Activated naive CD8-positive, alpha-beta T cell (primary cell): ENCODE measurements around the gene MFSD6.
"Not testable (repeated sequence)": the region's sequence is repeated elsewhere in the genome, so short reads cannot be mapped to it uniquely, and the experiment has no call there.

Source experiments
- H3K27ac Mint-ChIP-seq: one replicate; pipeline ENCODE4 v1.8.0; 2021; ENCODE audit warnings: mixed read lengths
- H3K27me3 Mint-ChIP-seq: one replicate; pipeline ENCODE4 v1.8.0; 2021; ENCODE audit warnings: mixed read lengths
- H3K36me3 Mint-ChIP-seq: one replicate; pipeline ENCODE4 v1.8.0; 2021; ENCODE audit warnings: mixed read lengths
- H3K4me1 Mint-ChIP-seq: one replicate; pipeline ENCODE4 v1.8.0; 2021; ENCODE audit warnings: low read depth, mixed read lengths
- H3K4me3 Mint-ChIP-seq: one replicate; pipeline ENCODE4 v1.8.0; 2021; ENCODE audit warnings: mild to moderate bottlenecking, mixed read lengths
- H3K9me3 Mint-ChIP-seq: one replicate; pipeline ENCODE4 v1.8.0; 2021; ENCODE audit warnings: low read depth, mixed read lengths

The MFSD6 gene

DNA sequence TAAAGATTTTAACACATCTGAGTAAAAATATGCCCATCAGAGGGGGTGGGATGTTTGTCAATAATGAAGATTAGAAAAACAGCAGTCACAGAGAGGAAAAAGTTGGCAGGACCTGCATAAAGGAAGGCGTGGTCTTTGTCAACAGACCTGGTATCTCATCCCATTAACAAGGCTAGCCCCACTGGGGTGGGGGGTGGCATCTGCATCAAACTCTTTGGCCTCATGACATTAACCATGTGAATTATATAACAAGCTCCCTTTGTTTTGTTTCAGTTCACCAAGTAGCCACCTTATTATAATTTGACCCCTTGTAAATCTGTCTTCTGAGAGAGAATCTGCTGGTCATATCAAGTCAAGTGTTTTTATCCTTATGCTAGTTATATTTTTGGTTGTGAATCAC is 97.5 kb downstream of the MFSD6 start:
- peak overlapping the region; percentile 89 for H3K27ac Mint-ChIP-seq
- H3K36me3 Mint-ChIP-seq, result peaks cover 6% of the 10 kb centered on the region
- no peaks in the 10 kb centered on the region for H3K27me3 Mint-ChIP-seq
- H3K4me1 Mint-ChIP-seq, result peaks cover 27% of the 10 kb centered on the region
- no peaks in the 10 kb centered on the region for H3K9me3 Mint-ChIP-seq
- H3K4me3 Mint-ChIP-seq, result no peak overlapping the region

- no peaks in the 10 kb centered on the region for H3K9me3 Mint-ChIP-seq
- H3K27me3 Mint-ChIP-seq, result no peaks in the 10 kb centered on the region
- H3K36me3 Mint-ChIP-seq, result peaks cover 7% of the 10 kb centered on the region
- peak overlapping the region; percentile 89 for H3K27ac Mint-ChIP-seq
- H3K4me1 Mint-ChIP-seq, result peaks cover 20% of the 10 kb centered on the region
- no peak overlapping the region for H3K4me3 Mint-ChIP-seq
Observed at GRCh38 chr2:190506666-190507065, 98.5 kb downstream of the MFSD6 start.

- peaks cover 16% of the 10 kb centered on the region for H3K4me1 Mint-ChIP-seq
- H3K4me3 Mint-ChIP-seq, result no peak overlapping the region
- peak overlapping the region; percentile 78 for H3K27ac Mint-ChIP-seq
- H3K27me3 Mint-ChIP-seq, result no peaks in the 10 kb centered on the region
- H3K36me3 Mint-ChIP-seq, result peaks cover 7% of the 10 kb centered on the region
- no peaks in the 10 kb centered on the region for H3K9me3 Mint-ChIP-seq
Observed at GRCh38 chr2:190507135-190507534, 99.0 kb downstream of the MFSD6 start.

- Mint-ChIP-seq H3K4me1 (peaks cover 23% of the 10 kb centered on the region), H3K27ac (peak overlapping the region; percentile 13)
- H3K27me3 Mint-ChIP-seq, H3K4me3 Mint-ChIP-seq, H3K9me3 Mint-ChIP-seq, H3K36me3 Mint-ChIP-seq: not testable (repeated sequence)
Observed at GRCh38 chr2:190509895-190510294, 101.7 kb downstream of the MFSD6 start.

DNA sequence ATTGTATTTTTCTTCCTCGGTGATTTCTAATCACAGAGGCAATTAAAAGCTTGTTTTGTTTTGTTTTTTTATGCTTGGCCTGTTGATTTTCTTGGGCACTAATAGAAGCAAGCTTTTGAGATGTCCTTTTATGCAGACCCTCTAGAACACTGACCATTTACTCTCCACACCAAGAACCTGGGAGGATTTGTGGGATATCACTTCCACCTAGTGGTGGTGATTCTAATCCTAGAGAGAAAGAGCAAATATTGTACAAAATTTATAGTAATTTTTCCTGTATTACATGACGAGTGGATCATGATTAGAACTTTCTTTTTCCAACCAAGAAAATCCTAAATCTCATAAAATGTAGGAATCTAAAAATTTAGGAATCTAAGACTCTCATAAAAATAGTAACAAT is 102.9 kb downstream of the MFSD6 start:
- no peak overlapping the region for H3K27ac Mint-ChIP-seq
- no peaks in the 10 kb centered on the region for H3K9me3 Mint-ChIP-seq
- no peak overlapping the region for H3K4me3 Mint-ChIP-seq
- H3K36me3 Mint-ChIP-seq, result peaks cover 7% of the 10 kb centered on the region
- peaks cover 29% of the 10 kb centered on the region for H3K4me1 Mint-ChIP-seq
- H3K27me3 Mint-ChIP-seq, result no peaks in the 10 kb centered on the region

GRCh38 chr2:190512539-190513095 is 104.5 kb downstream of the MFSD6 start:
- Mint-ChIP-seq H3K4me3 (no peak overlapping the region), H3K27ac (no peak overlapping the region), H3K36me3 (peaks cover 9% of the 10 kb centered on the region), H3K9me3 (no peaks in the 10 kb centered on the region), H3K27me3 (no peaks in the 10 kb centered on the region), H3K4me1 (peaks cover 34% of the 10 kb centered on the region)

GRCh38 chr2:190513877-190514276 is 105.7 kb downstream of the MFSD6 start:
- peaks cover 9% of the 10 kb centered on the region for H3K36me3 Mint-ChIP-seq
- peaks cover 36% of the 10 kb centered on the region for H3K4me1 Mint-ChIP-seq
- H3K4me3 Mint-ChIP-seq, result no peak overlapping the region
- no peaks in the 10 kb centered on the region for H3K27me3 Mint-ChIP-seq
- no peaks in the 10 kb centered on the region for H3K9me3 Mint-ChIP-seq
- peak overlapping the region; percentile 50 for H3K27ac Mint-ChIP-seq

DNA sequence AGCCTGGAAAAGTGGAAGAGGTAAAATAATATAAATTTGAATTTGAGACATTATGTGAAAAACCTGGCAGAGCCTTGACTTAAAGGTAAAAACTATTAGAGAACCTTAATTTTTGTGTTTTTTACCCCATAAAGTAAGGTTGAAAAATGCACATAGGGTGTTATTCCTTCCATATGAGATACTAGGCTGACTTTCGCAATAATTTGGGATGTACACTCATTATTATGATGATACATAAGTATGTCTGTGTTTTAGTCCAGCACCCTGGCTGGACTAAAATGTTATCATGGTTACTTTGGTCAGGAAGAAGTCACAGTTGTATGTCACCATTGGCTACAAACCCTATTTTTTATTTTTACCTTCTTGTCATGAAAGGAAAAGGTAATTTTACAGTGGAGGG is 106.5 kb downstream of the MFSD6 start:
- H3K9me3 Mint-ChIP-seq, result no peaks in the 10 kb centered on the region
- H3K4me3 Mint-ChIP-seq, result no peak overlapping the region
- H3K27me3 Mint-ChIP-seq, result no peaks in the 10 kb centered on the region
- peaks cover 44% of the 10 kb centered on the region for H3K4me1 Mint-ChIP-seq
- H3K27ac Mint-ChIP-seq, result no peak overlapping the region
- peaks cover 9% of the 10 kb centered on the region for H3K36me3 Mint-ChIP-seq

- Mint-ChIP-seq H3K27me3 (no peaks in the 10 kb centered on the region), H3K27ac (no peak overlapping the region), H3K4me1 (peaks cover 54% of the 10 kb centered on the region), H3K36me3 (peaks cover 9% of the 10 kb centered on the region), H3K9me3 (no peaks in the 10 kb centered on the region), H3K4me3 (peak overlapping the region; percentile 14)
Observed at GRCh38 chr2:190515687-190516086, 107.5 kb downstream of the MFSD6 start.

DNA sequence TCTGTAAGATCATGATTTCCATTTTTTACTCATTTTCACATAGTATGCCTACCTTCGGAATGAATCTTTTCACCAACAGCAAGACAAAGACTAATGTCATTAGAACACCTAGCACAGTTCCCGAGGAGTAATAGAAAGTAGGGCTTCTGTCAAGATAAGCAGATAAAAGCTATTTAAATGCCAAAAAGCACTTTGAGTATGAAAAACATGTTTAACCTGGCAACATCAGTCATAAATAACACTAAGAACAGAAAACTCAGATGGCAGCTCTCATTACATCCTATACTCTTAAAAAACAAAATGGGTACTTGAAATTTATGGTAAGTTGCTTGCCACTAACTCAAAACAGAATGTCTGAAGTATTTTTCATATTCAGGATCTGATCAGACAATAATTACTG is 109.3 kb downstream of the MFSD6 start:
- Mint-ChIP-seq H3K36me3 (peaks cover 6% of the 10 kb centered on the region), H3K4me3 (no peak overlapping the region), H3K27me3 (no peaks in the 10 kb centered on the region), H3K9me3 (no peaks in the 10 kb centered on the region), H3K4me1 (peaks cover 67% of the 10 kb centered on the region), H3K27ac (peak overlapping the region; percentile 8)

- peak overlapping the region; percentile 52 for H3K4me3 Mint-ChIP-seq
- H3K27me3 Mint-ChIP-seq, result no peaks in the 10 kb centered on the region
- H3K9me3 Mint-ChIP-seq, result no peaks in the 10 kb centered on the region
- peaks cover 54% of the 10 kb centered on the region for H3K4me1 Mint-ChIP-seq
- peak overlapping the region; percentile 67 for H3K27ac Mint-ChIP-seq
- H3K36me3 Mint-ChIP-seq, result peaks cover 12% of the 10 kb centered on the region
Observed at GRCh38 chr2:190519975-190520767, 112.0 kb downstream of the MFSD6 start.

DNA sequence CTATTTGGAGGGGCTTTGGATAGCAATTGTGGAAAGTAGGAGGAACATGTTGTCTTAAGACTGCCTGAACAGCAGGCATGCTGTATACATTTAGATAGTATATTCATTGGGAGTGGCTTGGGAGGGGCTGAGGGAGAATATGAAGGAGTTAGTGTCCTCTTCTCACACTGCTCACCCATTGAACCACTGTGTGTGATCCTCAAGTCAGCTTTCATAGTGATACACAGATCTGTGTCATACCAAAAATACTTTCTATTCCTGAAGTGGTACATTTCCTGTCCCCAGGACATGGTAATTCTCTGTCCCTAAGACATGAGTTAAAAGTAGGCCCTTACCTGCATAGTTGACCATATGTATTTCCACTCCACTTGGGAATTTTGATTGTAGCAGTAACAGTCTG is 116.8 kb downstream of the MFSD6 start:
- H3K4me3 Mint-ChIP-seq, result no peak overlapping the region
- no peak overlapping the region for H3K27ac Mint-ChIP-seq
- peaks cover 54% of the 10 kb centered on the region for H3K4me1 Mint-ChIP-seq
- peaks cover 10% of the 10 kb centered on the region for H3K36me3 Mint-ChIP-seq
- H3K9me3 Mint-ChIP-seq, result no peaks in the 10 kb centered on the region
- no peaks in the 10 kb centered on the region for H3K27me3 Mint-ChIP-seq

- Mint-ChIP-seq H3K27ac (no peak overlapping the region), H3K9me3 (no peaks in the 10 kb centered on the region), H3K4me1 (peaks cover 54% of the 10 kb centered on the region), H3K27me3 (no peaks in the 10 kb centered on the region), H3K36me3 (peaks cover 10% of the 10 kb centered on the region), H3K4me3 (no peak overlapping the region)
Observed at GRCh38 chr2:190526105-190526750, 118.1 kb downstream of the MFSD6 start.

DNA sequence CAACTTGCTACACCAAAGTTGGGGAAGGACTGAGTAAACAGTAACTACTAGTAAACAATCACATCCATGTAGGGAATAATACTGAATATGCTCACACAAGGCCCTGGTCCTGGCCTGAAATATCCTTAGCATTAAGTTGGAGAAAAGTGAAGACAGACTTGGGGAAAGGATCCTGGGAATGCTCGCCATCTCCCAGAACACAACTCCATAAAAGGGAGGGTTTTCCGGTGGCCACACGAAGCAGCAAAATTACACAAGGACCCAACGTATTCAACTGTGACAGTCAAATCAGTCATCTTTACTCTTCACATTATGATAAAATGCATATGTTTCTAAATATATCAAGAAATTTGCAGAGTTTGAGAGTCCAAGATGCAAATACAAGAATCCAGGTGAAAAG is 119.1 kb downstream of the MFSD6 start:
- Mint-ChIP-seq H3K36me3 (peaks cover 10% of the 10 kb centered on the region), H3K4me1 (peaks cover 56% of the 10 kb centered on the region), H3K4me3 (no peak overlapping the region), H3K27me3 (no peaks in the 10 kb centered on the region), H3K27ac (no peak overlapping the region), H3K9me3 (no peaks in the 10 kb centered on the region)

- Mint-ChIP-seq H3K4me3 (no peak overlapping the region), H3K27me3 (no peaks in the 10 kb centered on the region), H3K4me1 (peaks cover 63% of the 10 kb centered on the region), H3K9me3 (no peaks in the 10 kb centered on the region), H3K36me3 (peaks cover 7% of the 10 kb centered on the region), H3K27ac (peak overlapping the region; percentile 58)
Observed at GRCh38 chr2:190527918-190528317, 119.8 kb downstream of the MFSD6 start.
